ENCODE data around the gene FBLIM1.

FBLIM1 gene, protein sequence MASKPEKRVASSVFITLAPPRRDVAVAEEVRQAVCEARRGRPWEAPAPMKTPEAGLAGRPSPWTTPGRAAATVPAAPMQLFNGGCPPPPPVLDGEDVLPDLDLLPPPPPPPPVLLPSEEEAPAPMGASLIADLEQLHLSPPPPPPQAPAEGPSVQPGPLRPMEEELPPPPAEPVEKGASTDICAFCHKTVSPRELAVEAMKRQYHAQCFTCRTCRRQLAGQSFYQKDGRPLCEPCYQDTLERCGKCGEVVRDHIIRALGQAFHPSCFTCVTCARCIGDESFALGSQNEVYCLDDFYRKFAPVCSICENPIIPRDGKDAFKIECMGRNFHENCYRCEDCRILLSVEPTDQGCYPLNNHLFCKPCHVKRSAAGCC

DNA sequence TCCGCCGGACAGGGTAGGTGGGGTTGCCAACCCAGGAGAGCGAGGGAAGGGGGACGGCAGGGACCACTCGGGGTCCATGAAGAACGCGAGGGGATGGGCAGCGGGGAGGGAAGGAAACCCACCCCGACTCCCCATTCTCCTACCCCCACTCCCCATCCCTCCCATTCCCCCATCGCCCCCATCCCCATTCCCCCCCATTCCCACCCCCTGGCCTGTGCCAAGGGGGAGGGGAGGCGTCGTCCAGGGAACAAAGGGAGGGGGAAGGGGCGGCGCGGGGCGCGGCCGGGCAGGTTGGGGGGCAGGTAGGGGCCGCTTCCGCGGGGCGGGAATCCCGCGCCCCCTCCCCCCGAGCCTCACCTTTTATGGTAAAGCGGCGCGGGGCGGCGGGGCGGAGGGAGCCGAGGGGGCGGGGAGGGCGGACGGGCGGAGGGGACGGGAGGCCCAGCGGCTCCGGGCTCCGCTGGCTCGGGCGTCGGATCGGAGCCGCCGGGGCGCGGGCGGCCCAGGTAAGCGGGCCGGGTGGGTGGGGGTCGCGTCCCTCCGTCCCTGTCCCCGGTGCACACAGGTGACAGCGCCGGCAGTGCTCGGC lies at the start of gene FBLIM1:
TSS of gene FBLIM1 (plus strand) at position 453 of the 589 bp plus-strand sequence. CDS start 6,189 bp downstream, outside the sequence.
- peak within 1 kb of the TSS; percentile 40 for H3K9ac ChIP-seq (ENCODE audit: low read length)
- H3K4me1 ChIP-seq (ENCODE audit: control insufficient read depth, insufficient read depth, low read length) = peaks cover 7% of the 10 kb centered on the region
- peak within 1 kb of the TSS; percentile 70 for H3K4me3 ChIP-seq (ENCODE audit: low read length)
- H3K27ac ChIP-seq (ENCODE audit: low read depth, low read length) = peak within 1 kb of the TSS; percentile 68
- no peaks in the 10 kb centered on the region for H3K27me3 ChIP-seq (ENCODE audit: control insufficient read depth, insufficient read depth, low read length)
- no peaks in the 10 kb centered on the region for H3K36me3 ChIP-seq (ENCODE audit: control insufficient read depth, insufficient read depth, low read length)

- Histone ChIP-seq H3K4me1 (ENCODE audit: control insufficient read depth, insufficient read depth, low read length) (peaks cover 4% of the 10 kb centered on the region), H3K9ac (ENCODE audit: low read length) (no peak overlapping the region), H3K27ac (ENCODE audit: low read depth, low read length) (no peak overlapping the region)
Observed at GRCh38 chr1:15709226-15709625, 49.4 kb upstream of the FBLIM1 start.

GRCh38 chr1:15712168-15712567 lies 46.4 kb upstream of the FBLIM1 start:
- peaks cover 7% of the 10 kb centered on the region for H3K36me3 ChIP-seq (ENCODE audit: control insufficient read depth, insufficient read depth, low read length)
- H3K4me3 ChIP-seq (ENCODE audit: low read length) = no peak overlapping the region
- H3K4me1 ChIP-seq (ENCODE audit: control insufficient read depth, insufficient read depth, low read length) = peaks cover 13% of the 10 kb centered on the region
- no peak overlapping the region for H3K9ac ChIP-seq (ENCODE audit: low read length)
- no peak overlapping the region for H3K27ac ChIP-seq (ENCODE audit: low read depth, low read length)
- H3K27me3 ChIP-seq (ENCODE audit: control insufficient read depth, insufficient read depth, low read length) = no peaks in the 10 kb centered on the region

More at GRCh38 chr1:15709226-15709625, 49.4 kb upstream of the FBLIM1 start:
- Histone ChIP-seq H3K36me3 (ENCODE audit: control insufficient read depth, insufficient read depth, low read length) (no peaks in the 10 kb centered on the region), H3K4me3 (ENCODE audit: low read length) (no peak overlapping the region), H3K27me3 (ENCODE audit: control insufficient read depth, insufficient read depth, low read length) (no peaks in the 10 kb centered on the region)

DNA sequence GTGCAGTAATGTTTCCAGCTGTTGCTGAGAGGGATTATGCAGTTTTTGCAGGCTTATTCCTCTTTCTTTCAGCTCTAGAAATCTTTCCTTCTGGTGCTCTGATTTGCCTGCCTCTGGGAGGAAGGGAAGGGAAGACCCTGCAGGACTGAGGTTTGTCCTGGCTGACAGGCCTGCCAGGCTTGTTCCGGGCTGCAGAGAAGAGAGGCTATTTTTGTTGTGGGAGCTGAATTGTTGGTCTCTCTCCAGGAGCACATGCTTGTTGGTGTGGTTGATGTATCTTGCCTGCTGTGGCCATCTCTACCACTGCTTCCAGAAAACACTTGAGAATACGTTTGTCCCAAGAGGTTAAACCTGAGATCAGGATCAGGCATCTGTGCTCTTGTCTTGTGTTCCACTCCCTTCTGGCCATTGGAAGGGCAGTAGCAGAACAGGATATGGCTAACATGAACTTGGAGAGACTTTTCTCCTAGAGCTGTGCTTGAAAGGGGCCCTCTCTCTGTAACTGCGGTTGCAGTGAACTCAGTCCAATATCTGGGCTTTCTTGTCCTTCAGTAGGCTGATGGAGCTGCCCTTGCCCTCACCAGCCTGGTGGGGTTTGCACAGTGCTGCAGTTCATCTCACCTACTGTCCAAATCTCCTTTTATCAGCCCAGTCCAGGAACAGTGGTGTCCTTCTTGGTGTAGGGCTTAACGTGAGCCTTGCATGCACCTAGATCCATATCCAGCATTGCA lies 44.0 kb upstream of the FBLIM1 start:
- Histone ChIP-seq H3K36me3 (ENCODE audit: control insufficient read depth, insufficient read depth, low read length) (peaks cover 18% of the 10 kb centered on the region), H3K4me3 (ENCODE audit: low read length) (no peak overlapping the region), H3K4me1 (ENCODE audit: control insufficient read depth, insufficient read depth, low read length) (peaks cover 23% of the 10 kb centered on the region), H3K27ac (ENCODE audit: low read depth, low read length) (peak overlapping the region; percentile 60), H3K27me3 (ENCODE audit: control insufficient read depth, insufficient read depth, low read length) (no peaks in the 10 kb centered on the region), H3K9ac (ENCODE audit: low read length) (no peak overlapping the region)

DNA sequence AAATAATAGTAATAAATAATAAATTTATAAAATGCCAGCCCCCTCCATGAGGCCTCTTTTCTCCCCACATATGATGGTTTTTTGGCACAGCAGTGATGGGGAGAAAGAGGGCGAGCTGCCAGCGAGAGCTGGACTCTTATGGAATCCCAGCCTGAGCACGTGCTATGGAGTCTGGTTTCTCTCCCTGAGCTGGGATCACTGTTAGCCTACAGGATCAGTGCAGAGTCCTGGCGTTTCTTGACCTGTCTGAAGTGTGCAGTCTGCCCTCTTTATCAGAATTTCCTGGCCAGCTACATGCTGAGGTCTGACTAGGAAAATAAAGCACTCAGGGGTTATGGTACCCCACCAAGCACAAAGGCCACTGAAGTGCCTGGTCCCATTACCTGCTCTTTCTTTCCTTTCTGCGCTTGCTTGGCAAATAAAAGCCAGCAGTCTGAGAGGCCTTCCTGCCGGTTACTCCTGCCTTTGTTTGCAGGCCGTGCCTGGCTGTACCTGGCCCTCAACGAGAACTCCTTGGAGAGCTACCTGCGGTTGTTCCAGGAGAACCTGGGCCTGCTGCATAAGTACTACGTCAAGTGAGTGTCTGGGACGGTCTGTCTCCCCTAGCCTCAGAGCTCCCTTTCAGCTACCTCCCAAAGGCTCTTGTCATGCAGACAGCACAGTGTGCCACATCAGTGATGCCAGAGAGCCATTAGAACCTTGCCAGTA lies 41.0 kb upstream of the FBLIM1 start:
- Histone ChIP-seq H3K4me1 (ENCODE audit: control insufficient read depth, insufficient read depth, low read length) (peaks cover 23% of the 10 kb centered on the region), H3K36me3 (ENCODE audit: control insufficient read depth, insufficient read depth, low read length) (peaks cover 31% of the 10 kb centered on the region), H3K9ac (ENCODE audit: low read length) (no peak overlapping the region), H3K4me3 (ENCODE audit: low read length) (no peak overlapping the region), H3K27ac (ENCODE audit: low read depth, low read length) (peak overlapping the region; percentile 68), H3K27me3 (ENCODE audit: control insufficient read depth, insufficient read depth, low read length) (no peaks in the 10 kb centered on the region)

- H3K27ac ChIP-seq (ENCODE audit: low read depth, low read length) = peak overlapping the region; percentile 68
- H3K36me3 ChIP-seq (ENCODE audit: control insufficient read depth, insufficient read depth, low read length) = peaks cover 35% of the 10 kb centered on the region
Observed at GRCh38 chr1:15718199-15718601, 40.4 kb upstream of the FBLIM1 start.

GRCh38 chr1:15719381-15720120 lies 39.0 kb upstream of the FBLIM1 start:
- Histone ChIP-seq H3K4me1 (ENCODE audit: control insufficient read depth, insufficient read depth, low read length) (peaks cover 23% of the 10 kb centered on the region), H3K4me3 (ENCODE audit: low read length) (no peak overlapping the region), H3K9ac (ENCODE audit: low read length) (no peak overlapping the region), H3K27me3 (ENCODE audit: control insufficient read depth, insufficient read depth, low read length) (no peaks in the 10 kb centered on the region), H3K27ac (ENCODE audit: low read depth, low read length) (no peak overlapping the region), H3K36me3 (ENCODE audit: control insufficient read depth, insufficient read depth, low read length) (peaks cover 35% of the 10 kb centered on the region)

More at GRCh38 chr1:15718199-15718601, 40.4 kb upstream of the FBLIM1 start:
- Histone ChIP-seq H3K9ac (ENCODE audit: low read length) (no peak overlapping the region), H3K4me3 (ENCODE audit: low read length) (no peak overlapping the region), H3K4me1 (ENCODE audit: control insufficient read depth, insufficient read depth, low read length) (peaks cover 27% of the 10 kb centered on the region), H3K27me3 (ENCODE audit: control insufficient read depth, insufficient read depth, low read length) (no peaks in the 10 kb centered on the region)

DNA sequence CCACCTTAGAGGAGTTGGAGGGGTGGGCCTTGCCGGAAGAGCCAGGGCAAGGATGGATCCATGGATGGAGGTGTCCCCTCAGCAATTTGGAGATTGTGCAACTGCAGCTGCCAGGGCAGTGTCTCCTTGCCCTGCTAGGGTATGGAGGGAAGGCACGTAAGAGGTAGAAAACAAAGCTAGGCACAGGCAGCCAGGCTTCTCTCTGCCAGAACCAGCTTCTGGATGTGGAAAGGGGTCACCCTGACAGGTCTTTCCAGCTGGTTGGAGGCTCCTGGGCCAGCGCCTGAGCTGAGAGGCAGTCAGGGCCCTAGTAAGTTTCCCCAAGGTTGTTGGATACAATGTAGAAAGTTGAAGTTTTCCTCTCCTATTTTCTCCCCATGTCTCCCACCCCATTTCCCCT lies 37.7 kb upstream of the FBLIM1 start:
- Histone ChIP-seq H3K9ac (ENCODE audit: low read length) (no peak overlapping the region), H3K27ac (ENCODE audit: low read depth, low read length) (no peak overlapping the region), H3K36me3 (ENCODE audit: control insufficient read depth, insufficient read depth, low read length) (peaks cover 35% of the 10 kb centered on the region), H3K4me1 (ENCODE audit: control insufficient read depth, insufficient read depth, low read length) (peaks cover 14% of the 10 kb centered on the region), H3K27me3 (ENCODE audit: control insufficient read depth, insufficient read depth, low read length) (no peaks in the 10 kb centered on the region), H3K4me3 (ENCODE audit: low read length) (no peak overlapping the region)

GRCh38 chr1:15722411-15722810 lies 36.2 kb upstream of the FBLIM1 start:
- Histone ChIP-seq H3K27ac (ENCODE audit: low read depth, low read length) (no peak overlapping the region), H3K36me3 (ENCODE audit: control insufficient read depth, insufficient read depth, low read length) (peaks cover 35% of the 10 kb centered on the region), H3K4me3 (ENCODE audit: low read length) (no peak overlapping the region), H3K9ac (ENCODE audit: low read length) (no peak overlapping the region), H3K27me3 (ENCODE audit: control insufficient read depth, insufficient read depth, low read length) (no peaks in the 10 kb centered on the region), H3K4me1 (ENCODE audit: control insufficient read depth, insufficient read depth, low read length) (peaks cover 14% of the 10 kb centered on the region)

GRCh38 chr1:15722836-15723532 lies 35.6 kb upstream of the FBLIM1 start:
- no peak overlapping the region for H3K9ac ChIP-seq (ENCODE audit: low read length)
- H3K4me1 ChIP-seq (ENCODE audit: control insufficient read depth, insufficient read depth, low read length) = peaks cover 8% of the 10 kb centered on the region
- peaks cover 36% of the 10 kb centered on the region for H3K36me3 ChIP-seq (ENCODE audit: control insufficient read depth, insufficient read depth, low read length)
- H3K27ac ChIP-seq (ENCODE audit: low read depth, low read length) = no peak overlapping the region
- no peaks in the 10 kb centered on the region for H3K27me3 ChIP-seq (ENCODE audit: control insufficient read depth, insufficient read depth, low read length)
- no peak overlapping the region for H3K4me3 ChIP-seq (ENCODE audit: low read length)

DNA sequence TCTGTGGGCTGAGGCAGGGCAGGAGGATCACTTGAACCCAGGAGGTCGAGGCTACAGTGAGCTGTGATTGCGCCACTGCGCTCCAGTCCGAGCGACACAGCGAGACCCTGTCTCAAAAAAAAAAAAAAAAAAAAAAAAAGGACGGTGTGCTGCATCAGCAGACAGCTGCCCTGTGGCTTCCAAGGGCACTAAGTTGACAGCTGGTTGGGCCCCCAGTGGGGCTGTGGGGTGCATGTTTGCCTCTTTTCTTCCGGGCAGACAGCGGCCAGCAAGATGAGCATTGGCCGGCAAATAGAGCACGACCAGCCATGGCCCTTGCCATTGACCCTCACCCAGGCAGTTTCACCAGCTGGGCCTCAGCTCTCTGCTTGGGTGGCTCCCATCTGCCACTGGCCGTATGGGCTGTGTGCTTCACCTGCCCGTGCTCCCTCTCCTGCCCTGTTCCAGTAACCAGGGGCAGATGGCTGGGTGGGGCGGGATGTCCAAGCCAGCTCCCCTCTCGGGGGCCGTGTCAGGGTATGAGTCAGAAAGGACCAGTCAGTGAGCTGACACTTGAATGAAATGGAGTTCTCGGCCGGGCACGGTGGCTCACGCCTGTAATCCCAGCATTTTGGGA lies 34.9 kb upstream of the FBLIM1 start:
- Histone ChIP-seq H3K27ac (ENCODE audit: low read depth, low read length) (no peak overlapping the region), H3K4me1 (ENCODE audit: control insufficient read depth, insufficient read depth, low read length) (peaks cover 4% of the 10 kb centered on the region), H3K9ac (ENCODE audit: low read length) (no peak overlapping the region), H3K36me3 (ENCODE audit: control insufficient read depth, insufficient read depth, low read length) (peaks cover 40% of the 10 kb centered on the region), H3K4me3 (ENCODE audit: low read length) (no peak overlapping the region), H3K27me3 (ENCODE audit: control insufficient read depth, insufficient read depth, low read length) (no peaks in the 10 kb centered on the region)
